Ovary (tissue), 9 donors: Measurements from ENCODE around the gene INPP5A. TPM values are rescaled to one million over a fixed set of nuclear protein-coding genes. Genes with fewer than 3 reads are reported as not detected.

Experiments used
- DNase-seq, 5 donors: peaks; one replicate each; pipeline ENCODE4 v3.0.0-alpha.2; 2019 to 2020
- H3K27ac ChIP-seq, 2 donors: fragments of 200-600 bp; one replicate each; pipeline versions ENCODE4 v1.5.1 to v1.8.0; 2019 to 2022
- H3K27me3 ChIP-seq: fragments of 200-600 bp; one replicate; pipeline ENCODE4 v1.8.0; 2022
- H3K36me3 ChIP-seq: fragments of 200-600 bp; sonication (generic); one replicate; pipeline ENCODE4 v1.5.1; 2019
- H3K4me1 ChIP-seq: one replicate; pipeline ENCODE4 v1.8.1; 2013; ENCODE audit warnings: mild to moderate bottlenecking, moderate library complexity; ENCODE audit not compliant: insufficient read depth
- H3K4me3 ChIP-seq: fragments of 200-600 bp; sonication (generic); one replicate; pipeline ENCODE4 v1.5.1; 2017
- H3K9me3 ChIP-seq, 2 donors: fragments of 200-600 bp in 1 of 2; sonication (generic) in 1 of 2; one replicate each; pipeline versions ENCODE4 v1.5.1 to v1.8.1; 2013 to 2019; ENCODE audit warnings: mild to moderate bottlenecking in 1 of 2, moderate library complexity in 1 of 2
- CTCF ChIP-seq, 3 donors: fragments of 450-650 bp in 2 of 3; fragments of 200-600 bp in 1 of 3; IDR thresholded peaks; one replicate each; pipeline versions ENCODE4 v1.5.1 to v1.8.0; 2016 to 2022; ENCODE audit warnings: antibody characterized with exemption in 3 of 3, mild to moderate bottlenecking in 1 of 3
- EP300 ChIP-seq: sonication (generic); formaldehyde crosslinking; IDR thresholded peaks from one replicate; pipeline ENCODE4 v1.6.1; 2017; ENCODE audit warnings: antibody characterized with exemption
- POLR2A ChIP-seq: fragments of 450-650 bp; IDR thresholded peaks from one replicate; pipeline ENCODE4 v1.6.1; 2017; ENCODE audit warnings: antibody characterized with exemption, mild to moderate bottlenecking, moderate library complexity
- WGBS, 3 donors: extraction: QIAGEN DNeasy Blood & Tissue Kit in 1 of 3; methylation state at CpG; one replicate each; pipeline versions ENCODE4 v1.1.5 to v1.1.7; 2013 to 2017; 5-methylcytosine and 5-hydroxymethylcytosine counted together
- intact Hi-C, 4 donors: fragments of 100-400 bp; cut with DNase I; formaldehyde crosslinking; loops; one replicate each; pipeline versions ENCODE4 v1.11.0 to v1.15.1; 2022 to 2023
- polyA plus RNA-seq, 2 donors: library from polyadenylated mRNA; stranded (reverse); fragments of 200-250 nt in 1 of 2; fragments of 350-450 nt in 1 of 2; fragmentation: Illumina TruSeq in 1 of 2; extraction: RNeasy Lipid Tissue Mini Kit (QIAGEN cat#74804) in 1 of 2; gene quantifications; one replicate each; pipeline ENCODE4 v1.2.3, GENCODE V29; 2013 to 2014
- total RNA-seq, 7 donors: library from RNA; depleted of rRNA in 2 of 7; stranded (reverse); fragments of >200 nt in 2 of 7; fragmentation: NEBNext Ultra II Directional in 3 of 7; extraction: Animal tissue kit (Norgen Biotek cat#: 25700) in 3 of 7; gene quantifications; one replicate each; pipeline versions ENCODE4 v1.1.0 to v1.2.4, GENCODE V29; 2016 to 2023
- donor health status: DM: no; HTN: no; CAD: no; lungs with moderate emphysema.
- donor health status: DM: no; HTN: no; CAD: no.
- donor health status: Bipolar disorder and iron deficiency.
- donor health status: DM: yes; HTN: yes; CAD: no.
- donor health status: DM: no; HTN: no; CAD: no.
- donor health status: DM: yes; HTN: yes; CAD: no.

INPP5A gene
- total and polyA plus RNA-seq, 9 donors: 19.8 to 41.2 (median 35.3) TPM

DNA sequence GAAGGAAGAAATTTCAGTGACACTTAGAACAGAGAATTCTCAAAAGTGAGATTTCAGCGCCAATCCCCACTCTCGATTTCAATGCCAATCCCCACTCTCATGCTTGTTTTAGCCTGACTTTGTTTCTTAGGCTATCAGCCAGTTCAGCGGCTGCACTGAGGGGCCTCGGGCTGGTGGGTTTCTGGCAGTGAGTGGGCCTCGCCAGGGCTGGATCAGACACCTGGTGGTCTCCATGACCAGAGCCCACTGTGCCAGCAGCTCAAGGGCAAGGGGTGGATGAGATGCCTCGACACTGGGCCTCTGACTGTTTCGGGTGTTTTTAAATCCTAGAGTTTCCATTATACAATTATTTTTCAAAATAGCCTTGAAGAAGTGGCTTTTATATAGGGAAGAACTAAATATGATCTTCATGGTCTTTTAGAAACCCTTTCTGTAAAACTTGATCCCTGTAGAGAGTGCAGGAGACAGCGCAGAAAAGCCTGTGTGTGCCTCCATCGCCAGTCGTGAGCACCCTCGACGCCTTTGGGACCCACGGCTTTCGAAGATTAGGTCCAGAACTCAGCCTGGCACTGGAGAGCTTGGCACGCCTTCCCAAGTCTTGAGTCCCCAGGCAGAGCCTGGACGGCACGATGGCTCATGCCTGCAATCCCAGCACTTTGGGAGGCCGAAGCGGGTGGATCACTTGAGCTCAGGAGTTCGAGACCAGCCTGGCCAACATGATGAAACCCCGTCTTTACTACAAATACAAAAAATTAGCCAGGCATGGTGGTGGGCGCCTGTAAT, 76.2 kb downstream of the INPP5A start:
- intact Hi-C loops: loop anchor here in 1 of 4 donors (10.0 kb wide), 1 partner anchor 69 kb away; no protein-coding TSS in a partner anchor
- DNase-seq: peak in 2 of 5 donors; percentile 12 to 21
- WGBS, 3 donors: 93 to 96% (median 94%) methylated on average over 22 of the region's 22 CpGs
- H3K27me3 ChIP-seq: no peaks in the 10 kb centered on the region
- H3K27ac ChIP-seq: no peak overlapping the region
- TF ChIP-seq CTCF (IDR thresholded peaks at IDR 0.05): no peak
- no peak for TF ChIP-seq EP300
- no peak for TF ChIP-seq POLR2A
- H3K4me1 ChIP-seq: peaks cover 12% of the 10 kb centered on the region
- no peaks in the 10 kb centered on the region for H3K36me3 ChIP-seq
- H3K9me3 ChIP-seq: no peaks in the 10 kb centered on the region
- H3K4me3 ChIP-seq: no peak overlapping the region

DNA sequence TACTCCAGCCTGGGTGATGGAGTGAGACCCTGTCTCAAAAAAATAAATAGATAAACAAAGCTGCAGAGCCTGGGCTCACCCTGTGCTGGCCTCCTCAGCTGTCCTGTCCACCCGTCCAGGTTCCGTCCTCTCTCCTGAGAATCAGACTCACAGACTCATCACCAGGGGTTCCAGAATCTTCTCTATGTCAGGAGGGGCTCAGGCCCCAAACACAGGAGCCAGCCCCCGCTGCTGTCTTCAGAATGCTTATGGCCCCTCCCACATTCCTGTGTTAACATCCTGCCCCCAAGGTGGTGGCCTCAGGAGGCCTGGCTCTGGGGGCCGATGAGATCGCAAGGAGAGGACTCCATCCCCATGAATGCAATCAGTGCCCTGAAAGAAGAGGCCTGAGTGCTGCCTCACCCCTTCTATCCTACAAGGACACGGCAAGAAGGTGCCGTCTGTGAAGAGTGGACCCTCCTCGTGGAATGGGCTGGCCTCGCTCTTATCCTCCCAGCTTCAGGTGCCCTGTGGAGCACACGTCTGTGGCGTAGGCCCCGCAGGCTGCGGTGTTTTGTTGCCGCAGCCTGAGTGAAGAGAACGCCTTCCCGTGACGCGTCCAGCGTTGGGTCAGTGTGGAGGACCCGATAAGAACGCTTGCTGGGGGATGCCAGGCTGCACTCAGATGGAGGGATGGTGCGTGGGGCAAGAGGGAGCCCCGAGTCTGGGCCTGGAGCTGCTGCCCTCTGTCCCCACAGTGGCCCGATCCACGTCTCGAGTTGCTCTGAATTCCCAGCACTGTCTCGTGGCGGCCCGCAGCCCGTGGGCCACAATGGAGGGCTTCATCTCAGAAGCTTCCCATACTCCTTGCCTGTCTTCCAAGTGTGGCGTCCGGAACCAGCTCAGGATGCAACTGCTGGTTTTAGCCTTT, 77.1 kb downstream of the INPP5A start:
- 95 to 97% (median 96%) methylated on average over 32 of the region's 32 CpGs for whole genome bisulfite sequencing, 3 donors
- no peak overlapping the region for H3K4me3 ChIP-seq
- TF ChIP-seq EP300 (no peak), POLR2A (no peak), CTCF (IDR thresholded peaks at IDR 0.05) (no peak)

GRCh38 chr10:132615341-132616169, 78.0 kb downstream of the INPP5A start:
- no peaks in the 10 kb centered on the region for H3K36me3 ChIP-seq
- H3K27ac ChIP-seq: no peak overlapping the region
- no peaks in the 10 kb centered on the region for H3K27me3 ChIP-seq
- no peaks in the 10 kb centered on the region for H3K9me3 ChIP-seq
- H3K4me3 ChIP-seq: no peak overlapping the region
- 89 to 95% (median 94%) methylated on average over 22 of the region's 22 CpGs for WGBS, 3 donors
- H3K4me1 ChIP-seq: peaks cover 12% of the 10 kb centered on the region
- intact Hi-C loops: loop anchor here in 1 of 4 donors (10.0 kb wide), 1 partner anchor 71 kb away; no protein-coding TSS in a partner anchor
- TF ChIP-seq POLR2A: no peak
- TF ChIP-seq CTCF (IDR thresholded peaks at IDR 0.05): no peak
- TF ChIP-seq EP300: no peak
- DNase-seq: peak in 1 of 5 donors; percentile 13

More for the DNA sequence above, 77.1 kb downstream of the INPP5A start:
- Histone ChIP-seq H3K4me1 (peaks cover 12% of the 10 kb centered on the region), H3K36me3 (no peaks in the 10 kb centered on the region), H3K27me3 (no peaks in the 10 kb centered on the region), H3K27ac (no peak overlapping the region), H3K9me3 (no peaks in the 10 kb centered on the region)
- intact Hi-C loops: loop anchor here in 1 of 4 donors (10.0 kb wide), 1 partner anchor 70 kb away; no protein-coding TSS in a partner anchor
- peak in 1 of 5 donors; percentile 17 for DNase-seq
